Measurements from ENCODE around the gene GALNT2.

Gene GALNT2

GRCh38 chr1:230082211-230082610, 15.2 kb downstream of the GALNT2 start:
- TF ChIP-seq GATA1 (IDR thresholded peaks at IDR 0.05; ENCODE audit: low read depth, low read length) = no peak
- TF ChIP-seq POLR2A (IDR thresholded peaks at IDR 0.05; ENCODE audit: low read length) = no peak

GRCh38 chr1:230083053-230083452, 16.0 kb downstream of the GALNT2 start:
- no peak for TF ChIP-seq GATA1 (IDR thresholded peaks at IDR 0.05; ENCODE audit: low read depth, low read length)
- TF ChIP-seq POLR2A (IDR thresholded peaks at IDR 0.05; ENCODE audit: low read length) = no peak
- DNase-seq = no peak

More at GRCh38 chr1:230082211-230082610, 15.2 kb downstream of the GALNT2 start:
- DNase-seq = no peak

- DNase-seq = no peak
- no peak for TF ChIP-seq POLR2A (IDR thresholded peaks at IDR 0.05; ENCODE audit: low read length)
- TF ChIP-seq GATA1 (IDR thresholded peaks at IDR 0.05; ENCODE audit: low read depth, low read length) = no peak
These were observed 16.8 kb downstream of the GALNT2 start for GRCh38 chr1:230083746-230084407.

- DNase-seq = peak in 1 of 2 experiments; percentile 24
- TF ChIP-seq POLR2A (IDR thresholded peaks at IDR 0.05; ENCODE audit: low read length) (no peak), GATA1 (IDR thresholded peaks at IDR 0.05; ENCODE audit: low read depth, low read length) (no peak)
These were observed 17.6 kb downstream of the GALNT2 start for GRCh38 chr1:230084408-230085177.

GRCh38 chr1:230085178-230085515, 18.1 kb downstream of the GALNT2 start:
- TF ChIP-seq GATA1 (IDR thresholded peaks at IDR 0.05; ENCODE audit: low read depth, low read length) (no peak), POLR2A (IDR thresholded peaks at IDR 0.05; ENCODE audit: low read length) (no peak)
- no peak for DNase-seq

GRCh38 chr1:230086151-230086550, 19.1 kb downstream of the GALNT2 start:
- TF ChIP-seq GATA1 (IDR thresholded peaks at IDR 0.05; ENCODE audit: low read depth, low read length) (no peak), POLR2A (IDR thresholded peaks at IDR 0.05; ENCODE audit: low read length) (no peak)
- no peak for DNase-seq

GRCh38 chr1:230087028-230087716, 20.1 kb downstream of the GALNT2 start:
- TF ChIP-seq POLR2A (IDR thresholded peaks at IDR 0.05; ENCODE audit: low read length) (no peak), GATA1 (IDR thresholded peaks at IDR 0.05; ENCODE audit: low read depth, low read length) (no peak)
- no peak for DNase-seq

- no peak for DNase-seq
- no peak for TF ChIP-seq POLR2A (IDR thresholded peaks at IDR 0.05; ENCODE audit: low read length)
- no peak for TF ChIP-seq GATA1 (IDR thresholded peaks at IDR 0.05; ENCODE audit: low read depth, low read length)
These were observed 20.7 kb downstream of the GALNT2 start for GRCh38 chr1:230087717-230088105.

- DNase-seq = no peak
- no peak for TF ChIP-seq POLR2A (IDR thresholded peaks at IDR 0.05; ENCODE audit: low read length)
- TF ChIP-seq GATA1 (IDR thresholded peaks at IDR 0.05; ENCODE audit: low read depth, low read length) = no peak
These were observed 23.2 kb downstream of the GALNT2 start for GRCh38 chr1:230090194-230090711.

GRCh38 chr1:230091473-230092231, 24.6 kb downstream of the GALNT2 start:
- DNase-seq = no peak
- TF ChIP-seq POLR2A (IDR thresholded peaks at IDR 0.05; ENCODE audit: low read length) = no peak
- no peak for TF ChIP-seq GATA1 (IDR thresholded peaks at IDR 0.05; ENCODE audit: low read depth, low read length)

- no peak for DNase-seq
These were observed 27.7 kb downstream of the GALNT2 start for GRCh38 chr1:230094746-230095145.

GRCh38 chr1:230095938-230096337, 28.9 kb downstream of the GALNT2 start:
- TF ChIP-seq GATA1 (IDR thresholded peaks at IDR 0.05; ENCODE audit: low read depth, low read length) (no peak), POLR2A (IDR thresholded peaks at IDR 0.05; ENCODE audit: low read length) (no peak)
- no peak for DNase-seq

More at GRCh38 chr1:230094746-230095145, 27.7 kb downstream of the GALNT2 start:
- TF ChIP-seq POLR2A (IDR thresholded peaks at IDR 0.05; ENCODE audit: low read length) (no peak), GATA1 (IDR thresholded peaks at IDR 0.05; ENCODE audit: low read depth, low read length) (no peak)

- TF ChIP-seq POLR2A (IDR thresholded peaks at IDR 0.05; ENCODE audit: low read length) = no peak
- TF ChIP-seq GATA1 (IDR thresholded peaks at IDR 0.05; ENCODE audit: low read depth, low read length) = no peak
- no peak for DNase-seq
These were observed 30.3 kb downstream of the GALNT2 start for GRCh38 chr1:230097370-230097769.
